Neural cell (in vitro differentiated cells): ENCODE data around the gene SH3RF3. TPM values are rescaled to one million over a fixed set of nuclear protein-coding genes. Genes with fewer than 3 reads are reported as not detected.

Experiments
- H2AFZ ChIP-seq: fragments of 200-600, 300-800 bp; sonication (generic), shearing (Covaris generic); 2 replicates; pipeline ENCODE4 v1.6.0; 2014; ENCODE audit warnings: low read depth, mild to moderate bottlenecking, antibody characterized with exemption, low read length, moderate library complexity
- H3F3A ChIP-seq: fragments of 200-600 bp; shearing (Covaris generic); 2 replicates; pipeline ENCODE4 v1.6.1; 2016; ENCODE audit warnings: mild to moderate bottlenecking, moderate library complexity, mixed read lengths, antibody characterized with exemption, low read length; ENCODE audit not compliant: insufficient read depth, poor library complexity, severe bottlenecking
- H3K27ac ChIP-seq: fragments of 200-600, 300-800 bp; sonication (generic), shearing (Covaris generic); 2 replicates; pipeline ENCODE4 v1.5.1; 2014; ENCODE audit warnings: mild to moderate bottlenecking, low read length, moderate library complexity
- H3K27me3 ChIP-seq: fragments of 300-800, 200-600 bp; sonication (generic), shearing (Covaris generic); 2 replicates; pipeline ENCODE4 v1.6.0; 2014; ENCODE audit warnings: mild to moderate bottlenecking, low read depth, low read length, moderate library complexity; ENCODE audit not compliant: insufficient read depth
- H3K36me3 ChIP-seq: fragments of 300-800, 200-600 bp; sonication (generic), shearing (Covaris generic); 2 replicates; pipeline ENCODE4 v1.5.1; 2014; ENCODE audit warnings: mild to moderate bottlenecking, antibody characterized with exemption, low read length, moderate library complexity; ENCODE audit not compliant: insufficient read depth
- H3K4me2 ChIP-seq: fragments of 300-800, 200-600 bp; sonication (generic), shearing (Covaris generic); 2 replicates; pipeline ENCODE4 v1.6.0; 2014; ENCODE audit warnings: mild to moderate bottlenecking, low read length
- H3K4me3 ChIP-seq: fragments of 300-800, 200-600 bp; sonication (generic), shearing (Covaris generic); 2 replicates; pipeline ENCODE4 v1.5.1; 2014; ENCODE audit warnings: mild to moderate bottlenecking, low read length, moderate library complexity
- H3K79me2 ChIP-seq: fragments of 200-600 bp; shearing (Covaris generic); replicated peaks from 2 replicates; pipeline ENCODE4 v1.6.0; 2014; ENCODE audit warnings: mild to moderate bottlenecking, low read length, moderate library complexity; ENCODE audit not compliant: insufficient read depth
- H3K9ac ChIP-seq: fragments of 300-800, 200-600 bp; sonication (generic), shearing (Covaris generic); 2 replicates; pipeline ENCODE4 v1.6.1; 2016; ENCODE audit warnings: mild to moderate bottlenecking, low read length, mixed read lengths
- H3K9me2 ChIP-seq: fragments of 200-600 bp; shearing (Covaris generic); 2 replicates; pipeline ENCODE4 v1.6.1; 2016; ENCODE audit warnings: mild to moderate bottlenecking, low read length, mixed read lengths; ENCODE audit not compliant: insufficient read depth
- H3K9me3 ChIP-seq: fragments of 200-600, 300-800 bp; sonication (generic), shearing (Covaris generic); 2 replicates; pipeline ENCODE4 v1.6.1; 2016; ENCODE audit warnings: mild to moderate bottlenecking, mixed run types, low read length, moderate library complexity, mixed read lengths
- H4K20me1 ChIP-seq: fragments of 200-600 bp; shearing (Covaris generic); 2 replicates; pipeline ENCODE4 v1.6.1; 2016; ENCODE audit warnings: mild to moderate bottlenecking, mixed run types; ENCODE audit not compliant: insufficient read depth
- CTCF ChIP-seq: fragments of 450-650 bp; IDR thresholded peaks from 2 replicates; pipeline ENCODE4 v1.5.1; 2014; ENCODE audit warnings: antibody characterized with exemption, mild to moderate bottlenecking, moderate library complexity; ENCODE audit not compliant: poor library complexity, severe bottlenecking
- EP300 ChIP-seq: fragments of 450-650 bp; conservative IDR thresholded peaks from 2 replicates; pipeline ENCODE4 v1.6.1; 2014; ENCODE audit warnings: antibody characterized with exemption, mild to moderate bottlenecking, moderate library complexity; ENCODE audit not compliant: poor library complexity, severe bottlenecking
- EZH2 ChIP-seq: fragments of 200-600, 300-800 bp; shearing (Covaris generic), sonication (generic); IDR thresholded peaks from 2 replicates; pipeline ENCODE4 v1.6.1; 2014; ENCODE audit warnings: antibody characterized with exemption, low read length, borderline replicate concordance, mild to moderate bottlenecking; ENCODE audit not compliant: insufficient read depth, poor library complexity, severe bottlenecking
- MXI1 ChIP-seq: fragments of 450-650 bp; conservative IDR thresholded peaks from 2 replicates; pipeline ENCODE4 v1.6.1; 2014; ENCODE audit warnings: antibody characterized with exemption, mild to moderate bottlenecking; ENCODE audit not compliant: poor library complexity, severe bottlenecking
- POLR2AphosphoS5 ChIP-seq: IDR thresholded peaks from 2 replicates; pipeline ENCODE4 v1.6.1; 2012
- RAD21 ChIP-seq: fragments of 450-650 bp; conservative IDR thresholded peaks from 2 replicates; pipeline ENCODE4 v1.6.1; 2014; ENCODE audit warnings: antibody characterized with exemption, mild to moderate bottlenecking, moderate library complexity
- SMC3 ChIP-seq: fragments of 450-650 bp; conservative IDR thresholded peaks from 2 replicates; pipeline ENCODE4 v1.6.1; 2014; ENCODE audit warnings: antibody characterized with exemption, mild to moderate bottlenecking, moderate library complexity; ENCODE audit not compliant: poor library complexity
- TAF1 ChIP-seq: IDR thresholded peaks from 2 replicates; pipeline ENCODE4 v1.6.1; 2012; ENCODE audit warnings: low read depth
- polyA plus RNA-seq: library from polyadenylated mRNA; depleted of rRNA; stranded (reverse); fragments of >200 nt; gene quantifications from 2 replicates; pipeline ENCODE4 v1.2.3, GENCODE V29; 2014
- TF ChIP-seq, protein P1 (sequence below): IDR thresholded peaks from 2 replicates; pipeline ENCODE4 v1.6.1; 2012; ENCODE audit warnings: borderline replicate concordance

Gene SH3RF3
- polyA plus RNA-seq, 1 donor from 2014 or later: 0.53 TPM

DNA sequence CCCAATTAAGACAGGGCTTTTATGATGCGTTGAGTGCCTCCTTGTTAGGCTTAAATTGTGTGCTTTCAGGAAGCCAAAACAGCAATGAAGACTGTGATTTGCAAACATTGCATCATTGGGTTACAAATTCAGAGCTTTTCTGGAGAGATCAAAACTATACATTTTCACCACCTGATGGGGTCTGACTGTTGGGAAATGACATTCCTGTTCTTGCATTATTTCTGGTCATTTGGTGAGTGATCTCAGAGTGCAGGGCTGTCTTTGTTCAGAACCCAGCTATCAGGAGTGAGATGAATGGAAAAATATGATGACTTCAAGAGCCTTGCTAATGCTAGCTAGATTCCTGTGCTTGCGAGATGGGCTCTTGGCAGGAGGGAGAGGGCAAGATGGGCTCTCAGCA lies 39.1 kb downstream of the SH3RF3 start:
- H3K9ac ChIP-seq: no peak overlapping the region
- H4K20me1 ChIP-seq: no peaks in the 10 kb centered on the region
- no peaks in the 10 kb centered on the region for H3K79me2 ChIP-seq

DNA sequence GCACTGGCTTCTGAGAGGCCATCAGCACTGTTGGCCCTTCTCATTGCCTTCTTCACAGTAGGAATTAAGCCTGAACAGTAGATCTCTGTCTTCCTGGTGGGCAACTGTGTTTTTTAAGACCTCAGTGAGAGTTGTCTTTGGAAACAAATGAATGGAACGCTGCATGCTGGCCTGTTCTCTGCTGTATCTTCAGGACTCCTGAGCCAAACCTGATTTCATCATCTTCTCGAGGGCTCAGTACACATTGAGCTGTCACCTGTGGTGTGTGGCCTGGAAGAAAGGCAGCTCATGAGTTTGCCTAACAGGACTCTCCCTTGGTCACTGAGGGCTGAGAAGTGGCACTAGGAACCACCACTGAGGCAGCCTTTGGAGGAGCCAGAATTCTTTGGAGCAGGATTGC lies 39.7 kb downstream of the SH3RF3 start:
- H4K20me1 ChIP-seq: no peaks in the 10 kb centered on the region
- no peak overlapping the region for H3K9ac ChIP-seq
- no peak overlapping the region for H2AFZ ChIP-seq
- H3K9me2 ChIP-seq: no peaks in the 10 kb centered on the region
- no peaks in the 10 kb centered on the region for H3K36me3 ChIP-seq
- H3F3A ChIP-seq: no peaks in the 10 kb centered on the region
- TF ChIP-seq TAF1: no peak
- H3K27ac ChIP-seq: no peak overlapping the region
- no peaks in the 10 kb centered on the region for H3K27me3 ChIP-seq
- H3K9me3 ChIP-seq: no peaks in the 10 kb centered on the region
- no peak overlapping the region for H3K4me2 ChIP-seq
- H3K4me3 ChIP-seq: no peak overlapping the region
- H3K79me2 ChIP-seq: no peaks in the 10 kb centered on the region

More for the DNA sequence above, 39.1 kb downstream of the SH3RF3 start:
- H3K27ac ChIP-seq: no peak overlapping the region
- no peaks in the 10 kb centered on the region for H3K9me3 ChIP-seq
- H3K4me3 ChIP-seq: no peak overlapping the region
- H3K9me2 ChIP-seq: no peaks in the 10 kb centered on the region
- no peak overlapping the region for H2AFZ ChIP-seq
- no peaks in the 10 kb centered on the region for H3K36me3 ChIP-seq
- TF ChIP-seq EZH2 (no peak), MXI1 (no peak), EP300 (no peak), TAF1 (no peak), RAD21 (no peak), CTCF (no peak), SMC3 (no peak), POLR2AphosphoS5 (no peak)
- TF ChIP-seq, protein P1, sequence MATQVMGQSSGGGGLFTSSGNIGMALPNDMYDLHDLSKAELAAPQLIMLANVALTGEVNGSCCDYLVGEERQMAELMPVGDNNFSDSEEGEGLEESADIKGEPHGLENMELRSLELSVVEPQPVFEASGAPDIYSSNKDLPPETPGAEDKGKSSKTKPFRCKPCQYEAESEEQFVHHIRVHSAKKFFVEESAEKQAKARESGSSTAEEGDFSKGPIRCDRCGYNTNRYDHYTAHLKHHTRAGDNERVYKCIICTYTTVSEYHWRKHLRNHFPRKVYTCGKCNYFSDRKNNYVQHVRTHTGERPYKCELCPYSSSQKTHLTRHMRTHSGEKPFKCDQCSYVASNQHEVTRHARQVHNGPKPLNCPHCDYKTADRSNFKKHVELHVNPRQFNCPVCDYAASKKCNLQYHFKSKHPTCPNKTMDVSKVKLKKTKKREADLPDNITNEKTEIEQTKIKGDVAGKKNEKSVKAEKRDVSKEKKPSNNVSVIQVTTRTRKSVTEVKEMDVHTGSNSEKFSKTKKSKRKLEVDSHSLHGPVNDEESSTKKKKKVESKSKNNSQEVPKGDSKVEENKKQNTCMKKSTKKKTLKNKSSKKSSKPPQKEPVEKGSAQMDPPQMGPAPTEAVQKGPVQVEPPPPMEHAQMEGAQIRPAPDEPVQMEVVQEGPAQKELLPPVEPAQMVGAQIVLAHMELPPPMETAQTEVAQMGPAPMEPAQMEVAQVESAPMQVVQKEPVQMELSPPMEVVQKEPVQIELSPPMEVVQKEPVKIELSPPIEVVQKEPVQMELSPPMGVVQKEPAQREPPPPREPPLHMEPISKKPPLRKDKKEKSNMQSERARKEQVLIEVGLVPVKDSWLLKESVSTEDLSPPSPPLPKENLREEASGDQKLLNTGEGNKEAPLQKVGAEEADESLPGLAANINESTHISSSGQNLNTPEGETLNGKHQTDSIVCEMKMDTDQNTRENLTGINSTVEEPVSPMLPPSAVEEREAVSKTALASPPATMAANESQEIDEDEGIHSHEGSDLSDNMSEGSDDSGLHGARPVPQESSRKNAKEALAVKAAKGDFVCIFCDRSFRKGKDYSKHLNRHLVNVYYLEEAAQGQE: no peak
- no peaks in the 10 kb centered on the region for H3F3A ChIP-seq
- no peak overlapping the region for H3K4me2 ChIP-seq
- H3K27me3 ChIP-seq: no peaks in the 10 kb centered on the region

DNA sequence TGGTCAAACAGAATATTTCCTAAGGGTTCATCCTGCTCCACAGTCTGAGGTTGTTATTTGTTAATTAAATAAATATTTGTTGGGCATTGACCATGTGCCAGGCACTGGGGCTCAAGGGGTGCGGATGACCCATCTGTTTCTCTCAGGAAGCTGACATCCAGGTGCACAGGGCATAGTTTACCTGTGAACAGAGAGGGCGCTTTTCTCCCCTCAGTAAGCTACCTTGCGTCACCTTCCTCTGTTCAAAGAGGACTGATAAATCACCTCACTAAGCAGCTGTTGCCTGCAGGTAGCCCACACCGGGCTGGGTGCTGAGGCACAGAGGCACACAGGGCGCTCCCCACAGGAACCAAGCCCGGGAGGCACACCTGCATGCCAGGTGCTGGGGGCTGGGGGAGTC lies 41.6 kb downstream of the SH3RF3 start:
- Histone ChIP-seq H3K9me2 (no peaks in the 10 kb centered on the region), H3K36me3 (no peaks in the 10 kb centered on the region), H3K9ac (no peak overlapping the region), H3K9me3 (no peaks in the 10 kb centered on the region), H3K27ac (no peak overlapping the region), H2AFZ (no peak overlapping the region), H3K79me2 (no peaks in the 10 kb centered on the region), H3F3A (no peaks in the 10 kb centered on the region), H3K4me3 (no peak overlapping the region), H3K4me2 (no peak overlapping the region), H3K27me3 (no peaks in the 10 kb centered on the region), H4K20me1 (no peaks in the 10 kb centered on the region)
- no peak for TF ChIP-seq MXI1
- TF ChIP-seq POLR2AphosphoS5: no peak
